Psoas muscle (tissue), 8 donors: ENCODE data around the gene UTY. TPM values are rescaled to one million over a fixed set of nuclear protein-coding genes. Genes with fewer than 3 reads are reported as not detected.

Source experiments
- ATAC-seq, 4 donors: fragments of 200-7000 bp; cut with Tn5 transposase; one replicate each; pipeline ENCODE4 v1.9.1; 2020; ENCODE audit warnings: moderate library complexity in 3 of 4, mild to moderate bottlenecking in 2 of 4
- DNase-seq, 2 donors: peaks; one replicate each; pipeline ENCODE4 v3.0.0-alpha.2; 2020
- H3K27ac ChIP-seq: fragments of 200-600 bp; one replicate; pipeline ENCODE4 v1.8.0; 2022
- H3K27me3 ChIP-seq, 3 donors: fragments of 200-600 bp in 1 of 3; one replicate each; pipeline versions ENCODE4 v1.6.1 to v1.8.0; 2013 to 2022; ENCODE audit warnings: low read length in 2 of 3, mild to moderate bottlenecking in 2 of 3, moderate library complexity in 1 of 3; ENCODE audit not compliant: insufficient read depth in 3 of 3
- H3K36me3 ChIP-seq, 2 donors: fragments of 200-600 bp in 1 of 2; one replicate each; pipeline versions ENCODE4 v1.6.1 to v1.8.0; 2013 to 2022; ENCODE audit warnings: low read depth in 1 of 2, mild to moderate bottlenecking in 1 of 2, moderate library complexity in 1 of 2; ENCODE audit not compliant: insufficient read depth in 1 of 2
- H3K4me1 ChIP-seq: fragments of 200-600 bp; one replicate; pipeline ENCODE4 v1.8.0; 2022
- H3K4me3 ChIP-seq: fragments of 200-600 bp; one replicate; pipeline ENCODE4 v1.8.0; 2022; ENCODE audit warnings: mild to moderate bottlenecking
- H3K9me3 ChIP-seq: fragments of 200-600 bp; one replicate; pipeline ENCODE4 v1.8.0; 2022
- WGBS, 3 donors: extraction: QIAGEN DNeasy Blood & Tissue Kit; methylation state at CpG; one replicate each; pipeline versions ENCODE4 v1.1.6 to v1.1.7; 2013; 5-methylcytosine and 5-hydroxymethylcytosine counted together
- intact Hi-C, 2 donors: fragments of 100-400 bp; cut with DNase I; formaldehyde crosslinking; loops; one replicate each; pipeline versions ENCODE4 v1.11.0 to v1.14.2; 2022
- polyA plus RNA-seq, 3 donors: library from polyadenylated mRNA; stranded (reverse); fragments of 200-250 nt; gene quantifications; one replicate each; pipeline ENCODE4 v1.2.3, GENCODE V29; 2013
- total RNA-seq, 4 donors: library from RNA; stranded (reverse); fragmentation: NEBNext Ultra II Directional in 2 of 4; extraction: Animal tissue kit (Norgen Biotek cat#: 25700) in 2 of 4; gene quantifications; one replicate each; pipeline versions ENCODE4 v1.2.1 to v1.2.4, GENCODE V29; 2021 to 2023
- TF ChIP-seq, protein P1 (sequence below): fragments of 200-600 bp; IDR thresholded peaks from one replicate; pipeline ENCODE4 v1.8.0; 2022; ENCODE audit warnings: antibody characterized with exemption
- donor health status: healthy with polysubstance abuse.
- donor health status: DM: no; HTN: no; CAD: no; lungs with moderate emphysema.
- donor health status: Bipolar disorder and iron deficiency.
- donor health status: healthy.
- donor health status: DM: yes; HTN: yes; CAD: no.
- donor health status: DM: no; HTN: no; CAD: no.
- donor health status: DM: no; HTN: no; CAD: no.
- donor health status: DM: yes; HTN: yes; CAD: no.

UTY gene
- total and polyA plus RNA-seq, 7 donors = 1.3 to 4.5 TPM; not detected in 5

- H3K27me3 ChIP-seq = no peaks in the 10 kb centered on the region
- no peaks in the 10 kb centered on the region for H3K4me1 ChIP-seq
- H3K27ac ChIP-seq = no peak overlapping the region
- ATAC-seq = no peak
- H3K36me3 ChIP-seq = no peaks in the 10 kb centered on the region
- H3K9me3 ChIP-seq = no peaks in the 10 kb centered on the region
- no peak overlapping the region for H3K4me3 ChIP-seq
- TF ChIP-seq, protein P1, sequence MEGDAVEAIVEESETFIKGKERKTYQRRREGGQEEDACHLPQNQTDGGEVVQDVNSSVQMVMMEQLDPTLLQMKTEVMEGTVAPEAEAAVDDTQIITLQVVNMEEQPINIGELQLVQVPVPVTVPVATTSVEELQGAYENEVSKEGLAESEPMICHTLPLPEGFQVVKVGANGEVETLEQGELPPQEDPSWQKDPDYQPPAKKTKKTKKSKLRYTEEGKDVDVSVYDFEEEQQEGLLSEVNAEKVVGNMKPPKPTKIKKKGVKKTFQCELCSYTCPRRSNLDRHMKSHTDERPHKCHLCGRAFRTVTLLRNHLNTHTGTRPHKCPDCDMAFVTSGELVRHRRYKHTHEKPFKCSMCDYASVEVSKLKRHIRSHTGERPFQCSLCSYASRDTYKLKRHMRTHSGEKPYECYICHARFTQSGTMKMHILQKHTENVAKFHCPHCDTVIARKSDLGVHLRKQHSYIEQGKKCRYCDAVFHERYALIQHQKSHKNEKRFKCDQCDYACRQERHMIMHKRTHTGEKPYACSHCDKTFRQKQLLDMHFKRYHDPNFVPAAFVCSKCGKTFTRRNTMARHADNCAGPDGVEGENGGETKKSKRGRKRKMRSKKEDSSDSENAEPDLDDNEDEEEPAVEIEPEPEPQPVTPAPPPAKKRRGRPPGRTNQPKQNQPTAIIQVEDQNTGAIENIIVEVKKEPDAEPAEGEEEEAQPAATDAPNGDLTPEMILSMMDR = no peak
- WGBS, 3 donors = 52 to 55% methylated on average over 2 of the region's 2 CpGs; no CpG with 5 or more reads in 1 of the 3 donors
- intact Hi-C loops = no loop called here
- DNase-seq = no peak
These were observed 116.2 kb downstream of the UTY start for GRCh38 chrY:13363641-13364040.

DNA sequence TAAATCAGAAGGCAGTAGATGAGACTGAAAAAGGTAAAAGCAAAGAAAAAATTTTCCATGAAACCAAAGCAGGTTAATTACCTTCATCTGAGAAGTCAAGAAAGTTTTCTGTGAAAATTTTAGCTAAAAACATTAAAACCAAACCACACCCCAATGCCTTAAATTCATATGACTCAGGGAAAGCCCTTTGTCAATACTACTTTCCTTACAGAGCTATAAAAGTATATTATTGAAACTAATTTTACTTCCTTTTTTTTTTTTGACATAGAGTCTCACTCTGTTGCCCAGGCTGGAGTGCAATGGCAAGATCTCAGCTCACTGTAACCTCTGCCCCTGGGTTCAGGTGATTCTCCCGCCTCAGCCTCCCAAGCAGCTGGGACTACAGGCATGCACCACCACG, 117.2 kb downstream of the UTY start:
- Histone ChIP-seq H3K4me3 (no peak overlapping the region), H3K36me3 (no peaks in the 10 kb centered on the region), H3K4me1 (no peaks in the 10 kb centered on the region), H3K27ac (no peak overlapping the region), H3K27me3 (no peaks in the 10 kb centered on the region), H3K9me3 (no peaks in the 10 kb centered on the region)
- TF ChIP-seq, protein P1 = no peak
- intact Hi-C loops = no loop called here
- DNase-seq (no peak), ATAC-seq (no peak)
- 93 to 98% methylated on average over 2 of the region's 2 CpGs; no CpG with 5 or more reads in 1 of the 3 donors for WGBS, 3 donors

- no peak for ATAC-seq
These were observed 117.9 kb downstream of the UTY start for GRCh38 chrY:13361656-13362636.

GRCh38 chrY:13351443-13351842, 128.4 kb downstream of the UTY start:
- ATAC-seq (no peak), DNase-seq (no peak)
- H3K27ac ChIP-seq = no peak overlapping the region
- no peak overlapping the region for H3K4me3 ChIP-seq
- 91 to 93% methylated on average over 4 of the region's 4 CpGs; no CpG with 5 or more reads in 1 of the 3 donors for WGBS, 3 donors
- H3K9me3 ChIP-seq = no peaks in the 10 kb centered on the region
- intact Hi-C loops = no loop called here
- H3K4me1 ChIP-seq = no peaks in the 10 kb centered on the region
- TF ChIP-seq, protein P1 = no peak
- no peaks in the 10 kb centered on the region for H3K36me3 ChIP-seq
- no peaks in the 10 kb centered on the region for H3K27me3 ChIP-seq

More at GRCh38 chrY:13361656-13362636, 117.9 kb downstream of the UTY start:
- 94 to 100% methylated on average over 2 of the region's 2 CpGs; no CpG with 5 or more reads in 1 of the 3 donors for WGBS, 3 donors
- Histone ChIP-seq H3K4me3 (no peak overlapping the region), H3K36me3 (no peaks in the 10 kb centered on the region), H3K9me3 (no peaks in the 10 kb centered on the region), H3K27ac (no peak overlapping the region), H3K4me1 (no peaks in the 10 kb centered on the region), H3K27me3 (no peaks in the 10 kb centered on the region)
- no peak for DNase-seq
- intact Hi-C loops = no loop called here
- TF ChIP-seq, protein P1 = no peak
